Measurements from ENCODE around the gene TNIK.

GRCh38 chr3:171489348-171489747 lies 29.1 kb upstream of the TNIK start:
- no peak for TF ChIP-seq CTCF (IDR thresholded peaks at IDR 0.05)
- TF ChIP-seq POLR2A (IDR thresholded peaks at IDR 0.05): no peak
